NCI-H345 (cell line): ENCODE measurements around the gene CFAP61.
"Not testable (repeated sequence)": the region's sequence is repeated elsewhere in the genome, so short reads cannot be mapped to it uniquely, and the experiment has no call there.

Source experiments
- DNase-seq: peaks from one replicate; lab custom pipeline; 2025; lab: John Stamatoyannopoulos, UW

The CFAP61 gene

GRCh38 chr20:20321917-20322316 lies 269.6 kb downstream of the CFAP61 start:
- DNase-seq, result no peak

GRCh38 chr20:20322912-20323311 lies 270.6 kb downstream of the CFAP61 start:
- no peak for DNase-seq

DNA sequence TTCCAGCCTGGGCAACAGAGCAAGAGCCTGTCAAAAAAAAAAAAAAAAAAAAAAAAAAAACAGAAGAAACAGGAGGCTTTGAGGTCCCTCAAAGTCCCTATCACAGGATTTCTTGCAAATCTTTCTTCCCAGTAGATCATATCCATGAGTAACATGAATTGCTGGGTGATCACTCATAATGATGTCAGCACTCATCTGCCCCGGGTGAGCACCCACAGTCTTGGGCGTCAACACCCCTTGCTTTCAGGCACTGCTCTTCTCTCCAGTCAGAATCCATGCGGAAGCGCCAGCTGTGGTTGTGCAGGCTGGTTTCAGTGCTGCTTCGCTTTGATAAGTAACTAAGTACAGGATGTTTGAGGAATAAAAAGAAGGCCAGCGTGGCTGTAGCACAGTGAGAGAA lies 275.4 kb downstream of the CFAP61 start:
- no peak for DNase-seq

- DNase-seq, result no peak
Measured at GRCh38 chr20:20329564-20329963, 277.2 kb downstream of the CFAP61 start.

DNA sequence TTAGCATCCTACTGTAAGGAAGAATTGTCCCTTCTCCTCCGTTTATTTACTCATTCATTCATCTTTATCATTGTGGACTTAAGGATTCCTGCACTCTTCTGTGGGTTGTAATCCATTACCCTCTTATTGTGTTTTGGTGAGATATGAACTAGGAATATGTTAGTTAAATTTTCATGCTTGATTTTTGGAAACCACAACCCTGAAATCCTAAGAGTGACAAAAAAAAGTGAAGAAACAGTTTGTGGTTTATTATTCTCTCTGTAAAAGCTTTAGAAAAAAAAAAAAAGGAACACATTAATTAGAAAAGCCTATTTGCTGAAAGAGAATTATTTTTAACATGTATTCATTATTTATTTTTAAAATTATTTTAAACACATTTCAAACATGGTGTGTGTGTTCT lies 278.8 kb downstream of the CFAP61 start:
- no peak for DNase-seq

- peak; percentile 17 for DNase-seq
Measured at GRCh38 chr20:20331817-20332216, 279.5 kb downstream of the CFAP61 start.

DNA sequence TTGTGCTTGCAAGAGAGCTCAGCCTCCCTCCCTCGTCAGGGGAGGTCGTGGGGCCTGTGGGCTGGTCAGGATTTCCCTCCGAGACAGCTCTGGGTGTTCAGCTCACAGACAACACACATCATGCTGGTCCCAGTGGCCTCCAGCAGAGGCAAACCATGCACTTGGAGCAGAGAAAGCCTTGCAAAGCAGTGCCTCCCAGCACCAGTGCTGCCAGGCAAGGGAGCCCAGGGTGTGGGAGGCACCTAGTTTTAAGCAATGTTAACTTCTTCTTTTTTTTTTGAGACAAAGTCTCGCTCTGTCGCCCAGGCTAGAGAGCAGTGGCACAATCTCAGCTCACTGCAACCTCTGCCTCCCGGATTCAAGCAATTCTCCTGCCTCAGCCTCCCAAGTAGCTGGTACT lies 281.5 kb downstream of the CFAP61 start:
- no peak for DNase-seq

DNA sequence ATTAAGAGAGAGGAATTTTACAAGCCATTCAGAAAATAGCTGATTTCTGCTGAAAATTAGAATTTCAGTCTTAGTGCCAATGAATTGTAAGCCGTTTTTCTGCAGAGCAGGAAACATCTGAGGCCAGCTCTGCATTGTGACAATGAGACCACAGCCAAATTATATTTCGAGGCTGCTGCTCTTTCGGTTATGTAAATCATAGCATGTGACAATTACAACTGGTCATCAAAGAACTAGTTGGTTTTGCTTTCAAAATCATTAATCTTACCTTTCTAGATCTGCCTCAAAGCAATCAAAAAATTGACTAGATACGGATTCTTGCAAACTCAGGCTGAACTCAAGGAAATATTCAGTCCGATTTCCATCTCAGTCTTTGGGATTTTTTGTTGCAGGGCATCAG lies 282.2 kb downstream of the CFAP61 start:
- no peak for DNase-seq

- DNase-seq, result no peak
Measured at GRCh38 chr20:20338133-20338730, 285.9 kb downstream of the CFAP61 start.

- no peak for DNase-seq
Measured at GRCh38 chr20:20340443-20340842, 288.1 kb downstream of the CFAP61 start.

GRCh38 chr20:20341371-20341770 lies 289.0 kb downstream of the CFAP61 start:
- DNase-seq, result no peak

DNA sequence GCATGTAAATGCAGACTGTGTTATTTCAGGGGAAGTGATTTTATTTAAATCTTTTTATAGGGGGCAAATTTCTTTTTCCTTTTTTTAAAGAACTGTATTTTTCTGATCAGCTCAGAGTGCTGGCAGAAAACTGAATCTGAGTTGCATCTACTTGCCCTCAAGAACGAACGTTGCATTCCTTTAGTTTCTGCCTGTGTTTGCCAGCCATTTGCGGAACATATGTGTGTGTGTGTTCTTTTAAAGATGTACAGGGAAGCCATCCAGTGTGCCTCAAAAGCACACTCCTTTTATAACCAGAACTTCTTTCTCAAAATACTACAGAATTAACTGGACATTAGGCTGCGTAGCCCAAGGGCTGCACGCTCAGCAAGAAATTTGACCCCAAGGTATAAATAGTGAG lies 289.7 kb downstream of the CFAP61 start:
- no peak for DNase-seq

DNA sequence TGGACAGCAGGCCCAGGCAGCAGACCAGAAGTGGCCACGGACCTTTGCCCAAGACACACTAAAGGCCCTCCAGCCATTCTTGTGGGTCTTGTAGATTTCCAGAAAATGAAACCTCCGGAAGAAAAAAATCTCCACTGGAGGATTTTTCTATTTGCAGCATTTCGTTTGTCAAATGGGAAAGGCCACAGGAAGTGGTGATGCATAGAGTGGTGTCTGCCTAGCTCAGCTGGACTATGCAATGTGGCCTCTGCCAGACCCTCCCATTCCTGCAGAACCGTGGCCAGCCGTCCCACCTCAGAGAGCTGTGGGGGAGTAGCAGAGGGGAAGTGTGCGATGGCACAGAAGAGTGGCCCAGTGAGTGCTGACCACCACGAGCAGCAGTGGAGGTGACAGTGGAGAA lies 291.6 kb downstream of the CFAP61 start:
- DNase-seq, result no peak

- no peak for DNase-seq
Measured at GRCh38 chr20:20344476-20344875, 292.1 kb downstream of the CFAP61 start.

DNA sequence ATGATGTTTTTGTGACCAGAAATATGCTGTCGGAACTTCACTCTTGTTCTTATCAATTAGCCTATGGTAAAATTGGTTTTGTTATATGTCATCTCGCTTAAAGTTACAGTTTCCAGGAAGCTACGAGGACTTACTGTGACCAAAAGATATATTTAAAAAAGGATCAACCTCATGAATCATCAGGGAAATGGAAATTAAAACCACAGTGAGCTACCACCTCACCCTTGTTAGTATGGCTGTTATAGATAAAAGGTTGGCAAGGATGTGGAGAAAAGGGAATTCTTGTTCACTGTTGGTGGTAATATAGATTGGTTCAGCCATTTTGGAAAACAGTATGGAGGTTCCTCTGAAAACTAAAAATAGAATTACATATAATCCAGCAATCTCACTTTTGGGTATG lies 301.2 kb downstream of the CFAP61 start:
- no peak for DNase-seq

DNA sequence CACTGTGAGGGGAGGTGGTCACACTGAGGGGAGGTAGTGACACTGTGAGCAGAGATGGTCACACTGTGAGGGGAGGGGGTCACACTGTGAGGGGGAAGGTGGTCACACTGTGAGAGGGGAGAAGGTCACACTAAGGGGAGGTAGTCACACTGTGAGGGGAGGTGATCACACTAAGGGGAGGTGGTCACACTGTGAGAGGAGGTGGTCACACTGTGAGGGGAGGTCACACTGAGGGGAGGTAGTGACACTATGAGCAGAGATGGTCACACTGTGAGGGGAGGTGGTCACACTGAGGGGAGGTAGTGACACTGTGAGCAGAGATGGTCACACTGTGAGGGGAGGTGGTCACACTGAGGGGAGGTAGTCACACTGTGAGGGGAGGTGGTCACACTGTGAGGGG lies 303.2 kb downstream of the CFAP61 start:
- DNase-seq, result not testable (repeated sequence)

- peak; percentile 86 for DNase-seq
Measured at GRCh38 chr20:20358801-20359200, 306.5 kb downstream of the CFAP61 start.

DNA sequence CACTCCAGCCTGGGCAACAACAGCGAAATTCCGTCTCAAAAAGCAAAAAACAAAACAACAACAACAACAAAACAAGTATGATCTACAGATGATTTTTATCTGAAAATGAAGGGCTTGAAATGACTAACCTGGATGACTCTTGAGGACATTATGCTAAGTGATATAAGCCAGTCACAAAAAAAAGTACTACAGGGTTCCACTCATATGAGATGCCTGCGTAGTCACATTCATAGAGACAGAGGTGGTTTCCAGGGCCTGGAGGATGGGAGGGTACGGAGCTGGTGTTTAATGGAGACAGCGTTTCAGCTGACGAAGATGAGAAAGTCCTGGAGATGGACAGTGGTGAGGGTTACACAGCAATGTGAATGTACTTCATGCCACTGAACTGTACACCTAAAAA lies 307.3 kb downstream of the CFAP61 start:
- DNase-seq, result no peak

DNA sequence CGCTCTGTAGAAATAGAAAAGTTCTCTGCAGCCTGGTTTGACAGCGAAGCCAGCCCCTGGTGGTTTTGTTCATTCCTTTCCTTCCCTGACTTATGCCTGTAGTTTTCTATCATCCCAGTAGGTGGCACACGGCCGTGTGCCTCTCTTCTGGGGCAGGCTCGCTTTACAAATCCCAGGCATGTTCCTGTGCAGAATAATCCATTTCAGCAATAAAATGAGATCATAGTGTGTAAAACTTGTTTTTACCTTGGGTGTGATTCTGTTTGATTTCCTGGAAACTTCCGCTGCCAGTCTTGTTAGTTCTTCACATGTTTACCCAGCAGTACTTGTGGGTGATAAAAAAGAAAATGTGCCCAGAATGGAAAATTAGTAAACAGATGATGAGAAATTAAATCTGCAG lies 308.1 kb downstream of the CFAP61 start:
- peak; percentile 78 for DNase-seq

DNA sequence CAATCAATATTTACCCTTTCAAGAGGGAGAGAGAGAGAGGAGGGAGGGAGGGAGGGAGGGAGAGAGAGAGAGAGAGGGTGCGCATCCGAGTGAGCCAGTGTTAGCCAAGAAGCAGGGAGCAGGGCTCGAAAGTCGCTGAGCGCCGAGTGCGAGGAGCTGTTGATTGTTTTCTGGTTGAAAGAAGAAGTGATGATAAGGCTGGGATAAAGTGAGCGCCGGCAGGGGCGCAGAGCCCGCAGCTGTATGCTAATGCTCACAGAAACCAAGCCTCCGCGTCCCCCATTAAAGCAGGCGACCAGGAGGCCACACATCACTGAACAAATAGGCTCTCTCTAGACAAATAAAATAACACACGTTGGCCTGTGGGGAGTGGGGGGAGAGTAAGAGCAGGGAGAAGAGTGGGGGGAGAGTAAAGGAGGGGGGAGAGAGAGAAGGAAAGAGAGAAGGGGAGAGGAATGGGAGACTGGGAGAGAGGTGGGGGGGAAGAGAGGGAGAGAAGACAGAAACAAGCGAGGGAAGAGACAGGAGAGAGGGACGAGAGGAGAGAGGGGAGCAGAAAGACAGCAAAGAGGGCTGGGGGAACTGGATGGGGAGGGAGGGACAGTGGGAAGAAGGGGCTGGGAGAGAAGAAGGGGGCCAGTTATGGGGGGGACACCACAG lies 310.6 kb downstream of the CFAP61 start:
- peak; percentile 97 for DNase-seq

DNA sequence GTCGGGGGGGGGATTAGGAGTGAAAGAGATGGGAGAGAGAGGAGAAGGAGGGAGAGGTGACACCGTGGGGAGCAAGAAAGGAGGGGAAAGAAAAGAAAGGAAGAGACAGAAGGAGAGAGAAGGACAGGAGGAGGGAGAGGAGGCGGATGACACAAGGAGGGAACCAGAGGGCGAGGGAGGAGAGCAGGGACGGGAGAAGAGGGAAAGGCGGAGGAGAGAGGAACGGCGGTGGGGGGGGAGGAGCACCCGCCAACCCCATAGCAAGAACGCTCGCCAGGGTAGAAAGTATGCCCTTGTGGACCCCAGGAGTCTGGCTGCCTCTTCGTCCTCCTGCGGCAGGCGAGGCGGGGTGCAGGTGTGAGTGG lies 311.1 kb downstream of the CFAP61 start:
- DNase-seq, result peak; percentile 78

GRCh38 chr20:20363799-20364592 lies 311.7 kb downstream of the CFAP61 start:
- peak; percentile 98 for DNase-seq
